HT1080 (cell line): ENCODE measurements around the gene ODAPH. TPM values are rescaled to one million over a fixed set of nuclear protein-coding genes. Genes with fewer than 3 reads are reported as not detected.
"Not testable (repeated sequence)": the region's sequence is repeated elsewhere in the genome, so short reads cannot be mapped to it uniquely, and the experiment has no call there.

Experiments used
- DNase-seq: peaks from one replicate; pipeline ENCODE4 v3.0.0-alpha.2; 2015; ENCODE audit warnings: low read depth
- polyA plus RNA-seq, 2 experiments: library from polyadenylated mRNA; depleted of rRNA; stranded (reverse); fragments of >200 nt; gene quantifications; 2 replicates each; pipeline ENCODE4 v1.2.3, GENCODE V29; 2015
- total RNA-seq: library from RNA; depleted of rRNA; stranded (reverse); fragments of >200 nt; shearing (Covaris generic); gene quantifications from 2 replicates; pipeline ENCODE4 v1.2.3, GENCODE V29; 2014; rRNA removed

The ODAPH gene, protein sequence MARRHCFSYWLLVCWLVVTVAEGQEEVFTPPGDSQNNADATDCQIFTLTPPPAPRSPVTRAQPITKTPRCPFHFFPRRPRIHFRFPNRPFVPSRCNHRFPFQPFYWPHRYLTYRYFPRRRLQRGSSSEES
- not detected in 2 replicates for total RNA-seq
- polyA plus RNA-seq (2015; cell fraction: cytosol; rRNA removed) = 0.15 and 0.33 TPM in 2 replicates
- 0.20 and 0.77 TPM in 2 replicates for polyA plus RNA-seq (2015; cell fraction: nucleus; rRNA removed)

GRCh38 chr4:75555294-75556164 is at the start of gene ODAPH:
Gene ODAPH, plus strand, starts transcription at chr4:75556066. Its CDS starts 17 bp downstream, at chr4:75556083.
- peak; percentile 93 for DNase-seq

GRCh38 chr4:75509592-75509991 is 46.3 kb upstream of the ODAPH start:
- DNase-seq = not testable (repeated sequence)

- no peak for DNase-seq
Measured at GRCh38 chr4:75511841-75512240, 44.0 kb upstream of the ODAPH start.

DNA sequence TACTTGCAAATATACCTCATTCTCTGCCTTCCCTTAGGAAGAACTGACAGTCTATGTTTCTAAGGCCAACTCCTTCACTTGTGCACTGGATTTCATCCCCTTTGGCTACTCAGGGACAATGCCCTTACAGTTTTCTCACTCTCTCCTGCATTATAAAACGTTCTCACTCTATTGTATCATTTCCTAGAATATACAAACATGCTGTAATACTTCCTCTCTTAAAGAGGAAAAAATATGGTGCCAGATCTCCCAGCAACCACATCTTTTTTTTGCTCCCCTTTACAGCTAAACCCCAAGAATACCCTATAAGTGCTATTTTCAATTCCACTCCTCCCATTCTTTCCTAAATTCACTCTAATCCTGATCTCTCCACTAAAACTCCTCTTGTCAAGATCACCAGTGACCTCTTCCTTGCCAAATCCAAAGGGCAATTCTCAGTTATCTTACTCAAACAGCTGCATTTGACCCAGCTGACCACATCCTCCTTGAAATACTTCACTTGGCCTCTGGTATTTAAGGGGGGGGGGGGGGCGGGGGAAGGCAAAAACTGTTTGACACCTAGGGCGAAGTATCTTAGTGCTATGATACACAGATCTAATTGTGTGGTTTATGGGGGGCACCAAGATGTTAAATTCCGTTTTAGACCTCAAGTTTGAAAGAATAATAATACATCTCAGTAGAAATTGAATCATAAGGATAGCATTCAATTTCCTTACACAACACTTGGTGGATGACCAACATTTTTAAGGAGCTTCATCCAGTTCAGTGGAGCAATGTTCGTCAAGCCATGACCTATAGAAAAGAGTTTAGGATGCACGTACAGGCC is 43.3 kb upstream of the ODAPH start:
- DNase-seq = peak; percentile 53

DNA sequence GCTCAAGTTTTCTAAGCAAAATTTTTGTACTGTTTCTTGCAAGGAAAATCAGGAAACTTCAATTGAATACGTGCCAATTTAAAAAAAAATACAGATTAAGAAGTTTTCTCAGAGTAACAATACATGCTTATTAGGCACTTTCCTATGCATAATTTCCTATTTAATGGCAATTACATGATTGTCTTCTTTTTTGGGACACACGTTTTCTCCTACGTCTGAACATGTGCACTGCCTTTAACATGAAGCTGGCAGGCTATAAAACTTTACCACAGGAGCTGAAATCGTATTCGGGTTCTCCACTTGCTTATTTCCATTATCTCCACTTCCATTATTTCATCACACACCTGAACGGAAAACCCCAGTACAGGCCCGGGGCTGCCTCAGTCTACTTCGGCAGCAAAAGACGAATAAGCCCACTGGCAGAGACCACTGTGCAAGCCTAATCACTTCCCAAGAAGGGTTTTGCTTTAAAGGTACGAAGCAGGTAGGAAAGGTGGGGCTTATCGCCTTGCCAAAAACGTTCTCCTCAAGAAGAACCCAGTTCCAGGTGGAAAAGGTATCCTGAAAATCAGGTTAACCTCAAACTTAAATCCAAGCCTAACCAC is 42.2 kb upstream of the ODAPH start:
- peak; percentile 7 for DNase-seq

- DNase-seq = peak; percentile 96
Measured at GRCh38 chr4:75514131-75514948, 41.5 kb upstream of the ODAPH start, which contains the start of the genes RCHY1 and THAP6. Gene RCHY1, minus strand, starts transcription at chr4:75514403. Its CDS starts 117 bp downstream, at chr4:75514286. Gene THAP6, plus strand, starts transcription at chr4:75514473. Its CDS starts 980 bp downstream, at chr4:75515453.

DNA sequence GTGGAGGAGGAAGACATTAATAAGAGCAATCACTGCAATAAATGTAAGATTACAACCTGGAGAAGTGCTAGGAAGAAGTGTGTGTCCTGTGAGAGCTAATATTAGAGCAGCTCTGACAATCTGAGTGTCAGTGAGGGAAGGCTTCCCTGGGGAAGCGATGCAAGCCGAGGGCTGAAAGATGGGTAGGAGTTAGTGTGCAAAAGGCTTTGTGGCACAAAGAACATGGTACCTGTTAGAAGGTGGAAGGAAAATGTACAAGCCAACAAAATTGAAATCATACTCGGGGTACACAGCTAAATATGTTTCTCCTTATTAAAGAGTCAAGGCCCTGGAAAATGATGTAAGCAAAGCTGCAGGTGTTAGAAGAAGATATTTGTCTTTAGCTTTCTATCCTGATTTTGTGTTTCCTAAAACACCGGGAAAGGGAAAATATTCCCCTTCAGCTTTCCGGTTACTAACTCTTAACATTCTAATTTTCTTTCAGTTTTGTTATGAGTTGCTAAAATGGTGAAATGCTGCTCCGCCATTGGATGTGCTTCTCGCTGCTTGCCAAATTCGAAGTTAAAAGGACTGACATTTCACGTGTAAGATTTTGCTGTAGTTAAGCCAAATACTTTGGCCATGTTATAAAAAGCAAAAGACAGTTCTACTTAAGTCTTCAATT is 40.8 kb upstream of the ODAPH start:
- no peak for DNase-seq

DNA sequence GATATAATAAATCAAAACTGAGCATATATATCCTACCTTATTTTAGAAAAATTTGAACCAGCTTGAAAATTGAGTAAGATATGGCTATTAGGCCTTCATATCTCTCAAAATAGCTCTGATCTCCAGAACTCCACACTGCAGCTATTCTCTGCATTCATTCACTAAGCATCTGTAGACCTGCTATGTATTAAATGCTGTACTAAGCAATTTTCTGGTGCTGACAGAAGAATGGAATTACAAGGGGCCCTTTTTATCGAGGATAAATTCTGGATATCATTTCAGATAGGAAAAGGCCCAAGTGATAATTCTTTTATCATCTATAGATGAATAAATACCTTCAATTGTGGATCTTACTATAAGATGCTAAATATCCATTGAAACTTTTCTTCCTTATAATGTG is 39.7 kb upstream of the ODAPH start:
- no peak for DNase-seq

DNA sequence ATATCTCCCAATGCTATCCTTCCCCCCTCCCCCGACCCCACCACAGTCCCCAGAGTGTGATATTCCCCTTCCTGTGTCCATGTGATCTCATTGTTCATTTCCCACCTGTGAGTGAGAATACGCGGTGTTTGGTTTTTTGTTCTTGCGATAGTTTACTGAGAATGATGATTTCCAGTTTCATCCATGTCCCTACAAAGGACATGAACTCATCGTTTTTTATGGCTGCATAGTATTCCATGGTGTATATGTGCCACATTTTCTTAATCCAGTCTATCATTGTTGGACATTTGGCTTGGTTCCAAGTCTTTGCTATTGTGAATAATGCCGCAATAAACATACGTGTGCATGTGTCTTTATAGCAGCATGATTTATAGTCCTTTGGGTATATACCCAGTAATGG is 36.4 kb upstream of the ODAPH start:
- DNase-seq = not testable (repeated sequence)

DNA sequence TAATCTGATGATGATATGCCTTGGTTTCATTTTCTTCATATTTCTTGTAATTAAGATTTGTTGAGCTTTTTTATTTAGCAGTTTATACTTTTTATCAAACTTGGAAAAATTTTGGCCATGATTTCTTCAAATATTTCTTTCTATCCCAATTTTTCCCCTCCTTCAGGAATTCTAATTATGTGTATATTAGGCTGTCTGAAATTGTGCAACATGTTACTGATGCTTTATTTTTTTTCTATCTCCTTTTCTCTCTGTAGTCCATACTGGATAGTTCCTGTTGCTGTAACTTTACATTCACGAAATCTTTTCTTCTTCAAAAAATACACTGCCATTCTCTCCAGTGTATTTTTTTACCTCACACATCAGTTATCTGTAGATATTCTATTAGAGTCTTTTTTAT is 30.8 kb upstream of the ODAPH start:
- DNase-seq = no peak

GRCh38 chr4:75525910-75526309 is 30.0 kb upstream of the ODAPH start:
- DNase-seq = no peak

DNA sequence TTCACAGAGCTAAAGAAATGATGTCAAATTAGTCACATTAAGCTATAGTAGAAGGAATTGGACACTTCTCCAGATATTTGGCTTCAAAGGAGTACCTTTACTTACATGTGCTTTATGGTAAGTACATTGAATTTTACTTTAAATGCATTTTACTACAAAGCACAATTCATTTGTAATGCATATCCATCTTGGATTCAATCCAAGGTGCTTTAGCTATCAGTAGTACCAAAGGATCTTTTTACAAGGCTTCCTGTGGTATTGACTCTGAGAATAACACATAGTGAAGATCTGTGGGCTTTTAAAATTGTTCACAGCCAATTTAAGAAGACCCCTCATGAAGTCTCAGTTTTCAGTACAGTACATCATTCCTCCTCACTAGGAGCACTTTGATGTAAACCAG is 28.4 kb upstream of the ODAPH start:
- DNase-seq = no peak

- no peak for DNase-seq
Measured at GRCh38 chr4:75530556-75531322, 25.1 kb upstream of the ODAPH start.

GRCh38 chr4:75531536-75532143 is 24.2 kb upstream of the ODAPH start:
- not testable (repeated sequence) for DNase-seq

- DNase-seq = not testable (repeated sequence)
Measured at GRCh38 chr4:75533339-75533887, 22.5 kb upstream of the ODAPH start.

DNA sequence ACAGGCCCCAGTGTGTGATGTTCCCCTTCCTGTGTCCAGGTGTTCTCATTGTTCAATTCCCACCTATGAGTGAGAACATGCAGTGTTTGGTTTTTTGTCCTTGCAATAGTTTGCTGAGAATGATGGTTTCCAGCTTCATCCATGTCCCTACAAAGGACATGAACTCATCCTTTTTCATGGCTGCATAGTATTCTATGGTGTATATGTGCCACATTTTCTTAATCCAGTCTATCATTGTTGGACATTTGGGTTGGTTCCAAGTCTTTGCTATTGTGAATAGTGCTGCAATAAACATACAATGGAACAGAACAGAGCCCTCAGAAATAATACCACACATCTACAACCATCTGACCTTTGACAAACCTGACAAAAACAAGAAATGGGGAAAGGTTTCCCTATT is 21.9 kb upstream of the ODAPH start:
- not testable (repeated sequence) for DNase-seq

- DNase-seq = not testable (repeated sequence)
Measured at GRCh38 chr4:75537308-75537707, 18.6 kb upstream of the ODAPH start.

GRCh38 chr4:75542824-75543223 is 13.0 kb upstream of the ODAPH start:
- peak; percentile 95 for DNase-seq
